ENCODE measurements around the gene PALLD. TPM values are rescaled to one million over a fixed set of nuclear protein-coding genes. Genes with fewer than 3 reads are reported as not detected.

PALLD gene
- total RNA-seq, 4 donors from 2014 or later = 71.8 to 106 (median 83.3) TPM

DNA sequence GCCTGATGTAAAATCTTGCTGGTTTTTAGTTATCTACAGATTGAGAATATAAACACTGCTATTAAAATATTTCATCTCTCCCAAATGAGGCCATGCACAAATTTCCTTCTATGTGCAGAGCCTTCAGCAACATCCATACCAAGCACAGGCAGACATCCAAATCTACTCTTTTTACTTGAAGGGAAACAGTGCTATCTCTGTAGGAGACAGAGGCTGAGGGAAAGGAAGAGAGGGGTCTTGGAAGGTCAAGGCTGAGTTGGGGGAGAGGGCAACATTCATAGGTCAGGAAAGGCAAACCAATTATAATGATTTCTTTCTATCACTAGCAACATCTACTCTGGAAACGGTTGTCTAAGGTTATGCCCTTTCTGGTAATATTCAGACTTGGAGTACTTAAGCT is 273.0 kb downstream of the PALLD start:
- 83% methylated on average over 1 of the region's 1 CpG for WGBS
- no peak for DNase-seq (ENCODE audit: low spot score in 2 of 2)
- Histone ChIP-seq H3K4me3 (no peak overlapping the region), H3K27me3 (no peaks in the 10 kb centered on the region), H3K27ac (no peak overlapping the region), H3K4me1 (peaks cover 6% of the 10 kb centered on the region), H3K36me3 (no peaks in the 10 kb centered on the region), H3K9me3 (no peaks in the 10 kb centered on the region)
- TF ChIP-seq POLR2A (IDR thresholded peaks at IDR 0.05) = no peak

- H3K4me1 ChIP-seq = peaks cover 2% of the 10 kb centered on the region
- peaks cover 3% of the 10 kb centered on the region for H3K9me3 ChIP-seq
- TF ChIP-seq CTCF (IDR thresholded peaks at IDR 0.05) (no peak), POLR2AphosphoS5 (IDR thresholded peaks at IDR 0.05) (no peak), POLR2A (IDR thresholded peaks at IDR 0.05) (no peak)
- H3K27me3 ChIP-seq = no peaks in the 10 kb centered on the region
- H3K36me3 ChIP-seq = no peaks in the 10 kb centered on the region
- WGBS = 74% methylated on average over 2 of the region's 2 CpGs
- H3K27ac ChIP-seq = no peak overlapping the region
- no peak for DNase-seq (ENCODE audit: low spot score in 2 of 2)
- no peak overlapping the region for H3K4me3 ChIP-seq
These were observed 274.4 kb downstream of the PALLD start for GRCh38 chr4:168771251-168771650.

DNA sequence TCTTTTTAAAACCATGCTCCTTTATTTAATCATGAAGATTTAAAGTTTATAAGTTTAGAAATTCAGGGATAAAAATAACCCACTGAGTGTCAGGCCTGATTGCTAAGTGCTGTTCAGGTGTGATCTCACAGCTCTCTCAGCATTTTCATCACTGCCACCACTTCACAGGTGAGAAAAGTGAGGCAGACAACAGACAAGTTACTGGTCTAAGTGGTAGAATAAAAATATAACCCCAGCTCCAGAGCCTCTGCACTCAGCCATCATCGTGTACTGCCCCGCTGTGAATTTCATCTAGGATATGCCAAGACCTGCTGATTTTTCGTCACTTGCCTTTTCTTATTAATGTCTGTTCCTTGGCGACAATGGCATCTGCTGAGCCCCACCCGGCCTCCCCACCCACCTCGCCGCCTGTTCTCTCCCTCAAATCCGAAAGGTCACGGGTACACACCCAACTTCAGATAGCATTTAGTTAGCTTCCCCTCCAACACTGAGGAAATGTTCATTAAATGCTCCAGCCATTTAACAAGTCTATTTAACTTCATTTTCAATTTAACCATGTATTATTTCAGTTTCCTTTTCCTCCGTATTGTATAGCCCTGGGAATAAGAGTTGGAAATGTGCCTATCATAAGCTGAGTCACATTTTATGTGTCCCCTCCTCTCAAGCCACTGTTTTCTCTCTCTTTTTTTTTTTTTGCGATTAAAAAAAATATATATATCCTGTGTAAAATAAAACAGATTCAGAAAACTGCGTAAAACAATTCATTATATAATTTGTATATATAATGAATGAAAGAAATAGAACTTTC is 276.7 kb downstream of the PALLD start:
- DNase-seq (ENCODE audit: low spot score in 2 of 2) = no peak
- Histone ChIP-seq H3K27me3 (no peaks in the 10 kb centered on the region), H3K36me3 (no peaks in the 10 kb centered on the region), H3K9me3 (peaks cover 3% of the 10 kb centered on the region), H3K4me3 (no peak overlapping the region), H3K4me1 (no peaks in the 10 kb centered on the region), H3K27ac (no peak overlapping the region)
- TF ChIP-seq CTCF (IDR thresholded peaks at IDR 0.05) (no peak), EP300 (IDR thresholded peaks at IDR 0.05) (no peak), POLR2A (IDR thresholded peaks at IDR 0.05) (no peak), POLR2AphosphoS5 (IDR thresholded peaks at IDR 0.05) (no peak)
- 64% methylated on average over 12 of the region's 12 CpGs for WGBS

DNA sequence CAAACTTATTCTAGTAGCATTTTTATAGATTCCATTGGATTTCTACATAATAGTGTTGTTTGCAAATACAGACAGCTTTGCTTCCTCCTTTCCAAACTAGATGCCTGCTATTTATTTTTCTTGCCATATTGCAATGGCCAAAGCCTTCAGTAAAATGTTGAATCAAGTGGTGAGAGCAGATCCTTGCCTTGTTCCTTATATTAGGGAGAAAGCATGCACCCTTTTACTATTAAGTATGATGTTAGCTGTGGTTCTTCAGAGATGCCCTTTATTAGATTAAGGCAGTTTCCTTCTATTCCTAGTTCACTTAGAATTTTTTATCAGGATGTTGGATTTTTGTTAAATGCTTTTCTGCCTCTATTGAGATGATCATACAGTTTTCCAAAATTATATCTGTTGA is 279.5 kb downstream of the PALLD start:
- peaks cover 3% of the 10 kb centered on the region for H3K9me3 ChIP-seq
- peaks cover 3% of the 10 kb centered on the region for H3K4me1 ChIP-seq
- no peak for DNase-seq (ENCODE audit: low spot score in 2 of 2)
- H3K36me3 ChIP-seq = no peaks in the 10 kb centered on the region
- H3K27me3 ChIP-seq = no peaks in the 10 kb centered on the region
- no peak overlapping the region for H3K4me3 ChIP-seq
- TF ChIP-seq CTCF (IDR thresholded peaks at IDR 0.05) (no peak), POLR2A (IDR thresholded peaks at IDR 0.05) (no peak), EP300 (IDR thresholded peaks at IDR 0.05) (no peak), POLR2AphosphoS5 (IDR thresholded peaks at IDR 0.05) (no peak)
- no peak overlapping the region for H3K27ac ChIP-seq

DNA sequence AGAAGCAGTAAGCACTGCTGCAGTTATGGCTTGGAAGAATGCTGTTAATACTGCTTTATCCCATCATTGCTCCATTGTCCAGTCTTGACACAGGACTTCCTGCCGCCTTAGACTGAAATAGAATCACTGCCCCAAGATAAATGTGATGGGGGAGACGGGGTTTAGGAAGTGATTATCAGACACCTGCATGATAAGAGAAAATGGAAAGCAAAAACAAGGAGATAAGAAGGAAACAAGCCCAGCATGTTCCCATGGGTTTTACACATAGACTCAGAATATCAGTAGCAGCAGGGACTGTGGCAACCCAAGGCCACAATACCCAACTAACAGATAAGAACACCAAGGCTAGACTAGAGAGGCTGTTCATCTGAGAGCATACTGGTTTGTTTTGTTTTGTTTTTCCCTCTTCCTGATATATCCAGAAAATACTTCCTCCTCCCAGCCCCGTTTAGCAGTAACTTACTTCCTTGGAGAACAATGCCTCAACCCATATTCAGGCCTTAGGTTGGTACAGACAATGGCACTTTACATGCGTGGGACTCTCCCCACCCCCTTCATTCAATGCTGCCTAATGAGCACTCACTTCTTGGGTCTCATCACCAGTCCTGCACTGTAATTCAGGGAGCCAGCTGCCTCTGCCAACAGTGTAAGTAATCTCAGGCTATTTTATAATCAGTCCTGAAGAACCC is 280.6 kb downstream of the PALLD start:
- DNase-seq (ENCODE audit: low spot score in 2 of 2) = no peak
- H3K9me3 ChIP-seq = peaks cover 3% of the 10 kb centered on the region
- no peaks in the 10 kb centered on the region for H3K36me3 ChIP-seq
- TF ChIP-seq POLR2AphosphoS5 (IDR thresholded peaks at IDR 0.05) (no peak), POLR2A (IDR thresholded peaks at IDR 0.05) (no peak), EP300 (IDR thresholded peaks at IDR 0.05) (no peak)
- 61% methylated on average over 4 of the region's 4 CpGs for WGBS
- H3K4me3 ChIP-seq = no peak overlapping the region
- no peak overlapping the region for H3K27ac ChIP-seq
- no peaks in the 10 kb centered on the region for H3K27me3 ChIP-seq
- H3K4me1 ChIP-seq = peaks cover 5% of the 10 kb centered on the region

DNA sequence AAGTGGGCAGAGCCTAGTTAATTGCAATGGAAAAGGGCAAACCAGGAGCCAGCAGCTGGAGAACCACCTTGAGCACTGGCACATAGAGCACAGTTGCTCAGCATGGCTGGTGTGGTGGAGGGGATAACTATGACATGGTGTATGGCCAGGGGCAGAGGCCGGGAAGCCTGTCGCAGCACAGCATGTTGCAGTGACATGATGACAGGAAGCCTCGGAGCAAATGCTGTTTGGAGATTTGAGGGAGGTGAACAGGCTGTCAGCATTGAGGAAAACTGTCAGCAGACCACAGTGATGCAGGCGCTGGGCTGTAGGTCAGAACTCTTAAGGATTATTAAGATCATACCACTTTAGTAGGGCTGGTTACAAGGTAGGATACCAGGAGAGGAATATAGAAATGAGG is 284.5 kb downstream of the PALLD start:
- WGBS = 56% methylated on average over 4 of the region's 4 CpGs
- peaks cover 15% of the 10 kb centered on the region for H3K4me1 ChIP-seq
- no peaks in the 10 kb centered on the region for H3K36me3 ChIP-seq
- no peaks in the 10 kb centered on the region for H3K9me3 ChIP-seq
- DNase-seq (ENCODE audit: low spot score in 2 of 2) = no peak
- no peak overlapping the region for H3K27ac ChIP-seq
- H3K4me3 ChIP-seq = no peak overlapping the region
- no peak for TF ChIP-seq POLR2A (IDR thresholded peaks at IDR 0.05)
- no peak for TF ChIP-seq EP300 (IDR thresholded peaks at IDR 0.05)
- TF ChIP-seq CTCF (IDR thresholded peaks at IDR 0.05) = no peak
- no peak for TF ChIP-seq POLR2AphosphoS5 (IDR thresholded peaks at IDR 0.05)
- H3K27me3 ChIP-seq = no peaks in the 10 kb centered on the region

All from suprapubic skin (tissue), 4 donors.